ENCODE measurements around the gene AFAP1.

The AFAP1 gene

DNA sequence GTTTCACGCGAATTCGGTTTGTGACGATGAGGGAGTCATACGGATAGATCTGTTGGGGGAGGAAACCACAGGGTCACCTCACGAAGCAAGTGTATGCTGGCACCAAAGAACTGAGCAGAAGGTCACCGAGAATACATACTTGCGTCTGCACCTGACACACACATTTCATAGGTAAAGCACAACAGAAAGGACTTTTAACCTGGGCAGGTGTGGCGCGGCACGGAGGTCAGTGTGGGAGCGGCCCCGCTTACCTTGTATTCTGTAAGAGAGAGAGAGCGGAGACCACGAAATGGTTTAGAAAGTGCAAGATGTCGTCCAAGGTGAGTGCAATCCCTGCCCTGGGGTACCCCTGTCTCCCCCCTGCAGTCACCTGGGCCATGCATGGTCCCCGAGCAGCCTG, 43.6 kb upstream of the AFAP1 start:
- POLR2A ChIA-PET (ENCODE audit: low non-redundant PET): no interaction called here
- TF ChIP-seq, protein P1, sequence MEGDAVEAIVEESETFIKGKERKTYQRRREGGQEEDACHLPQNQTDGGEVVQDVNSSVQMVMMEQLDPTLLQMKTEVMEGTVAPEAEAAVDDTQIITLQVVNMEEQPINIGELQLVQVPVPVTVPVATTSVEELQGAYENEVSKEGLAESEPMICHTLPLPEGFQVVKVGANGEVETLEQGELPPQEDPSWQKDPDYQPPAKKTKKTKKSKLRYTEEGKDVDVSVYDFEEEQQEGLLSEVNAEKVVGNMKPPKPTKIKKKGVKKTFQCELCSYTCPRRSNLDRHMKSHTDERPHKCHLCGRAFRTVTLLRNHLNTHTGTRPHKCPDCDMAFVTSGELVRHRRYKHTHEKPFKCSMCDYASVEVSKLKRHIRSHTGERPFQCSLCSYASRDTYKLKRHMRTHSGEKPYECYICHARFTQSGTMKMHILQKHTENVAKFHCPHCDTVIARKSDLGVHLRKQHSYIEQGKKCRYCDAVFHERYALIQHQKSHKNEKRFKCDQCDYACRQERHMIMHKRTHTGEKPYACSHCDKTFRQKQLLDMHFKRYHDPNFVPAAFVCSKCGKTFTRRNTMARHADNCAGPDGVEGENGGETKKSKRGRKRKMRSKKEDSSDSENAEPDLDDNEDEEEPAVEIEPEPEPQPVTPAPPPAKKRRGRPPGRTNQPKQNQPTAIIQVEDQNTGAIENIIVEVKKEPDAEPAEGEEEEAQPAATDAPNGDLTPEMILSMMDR (conservative IDR thresholded peaks at IDR 0.05; ENCODE audit: low read depth): no peak
- no peak overlapping the region for H3K27ac ChIP-seq
- no peak for DNase-seq (ENCODE audit: low spot score)
- CTCF ChIA-PET: interaction anchor here (0.6 kb wide), 1 partner anchor 213 kb away, joined by 6 read pairs; no protein-coding TSS in a partner anchor

GRCh38 chr4:7981738-7982394, 42.2 kb upstream of the AFAP1 start:
- POLR2A ChIA-PET (ENCODE audit: low non-redundant PET): no interaction called here
- DNase-seq (ENCODE audit: low spot score): no peak
- TF ChIP-seq, protein P1 (conservative IDR thresholded peaks at IDR 0.05; ENCODE audit: low read depth): no peak
- CTCF ChIA-PET: no interaction called here
- H3K27ac ChIP-seq: no peak overlapping the region

- ChIA-PET POLR2A (ENCODE audit: low non-redundant PET) (no interaction called here), CTCF (no interaction called here)
- TF ChIP-seq, protein P1 (conservative IDR thresholded peaks at IDR 0.05; ENCODE audit: low read depth): no peak
- peak; percentile 33 for DNase-seq (ENCODE audit: low spot score)
- no peak overlapping the region for H3K27ac ChIP-seq
Observed at GRCh38 chr4:7980036-7980435, 40.4 kb upstream of the AFAP1 start.

DNA sequence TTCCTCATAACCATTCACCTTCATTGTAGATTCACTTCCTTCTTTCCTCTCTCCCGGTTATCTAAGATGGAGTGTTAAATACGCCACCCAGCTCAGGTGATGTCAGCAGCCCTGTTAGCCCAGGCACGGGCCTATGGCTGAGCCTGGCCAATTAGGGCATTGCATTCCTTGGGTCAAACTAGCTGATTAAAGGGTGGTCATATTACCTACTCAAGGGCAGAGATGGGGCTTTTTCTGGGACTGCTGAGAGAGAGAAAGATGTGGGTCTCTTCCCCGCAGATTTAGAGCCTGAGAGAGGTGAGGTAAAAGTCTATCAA, 39.9 kb upstream of the AFAP1 start:
- ChIA-PET POLR2A (ENCODE audit: low non-redundant PET) (no interaction called here), CTCF (interaction anchor here (0.7 kb wide), 1 partner anchor 69 kb away, joined by 3 read pairs; no protein-coding TSS in a partner anchor)
- H3K27ac ChIP-seq: peak overlapping the region; percentile 94
- DNase-seq (ENCODE audit: low spot score): no peak
- TF ChIP-seq, protein P1 (conservative IDR thresholded peaks at IDR 0.05; ENCODE audit: low read depth): no peak

GRCh38 chr4:7978907-7979651, 39.4 kb upstream of the AFAP1 start:
- DNase-seq (ENCODE audit: low spot score): no peak
- POLR2A ChIA-PET (ENCODE audit: low non-redundant PET): no interaction called here
- peak overlapping the region; percentile 94 for H3K27ac ChIP-seq

GRCh38 chr4:7978489-7978888, 38.8 kb upstream of the AFAP1 start:
- CTCF ChIA-PET: interaction anchor here (0.5 to 0.9 kb wide), 3 partner anchors 13 to 208 kb away, joined by 3 to 6 read pairs (median 3); no protein-coding TSS in a partner anchor
- peak overlapping the region; percentile 94 for H3K27ac ChIP-seq
- TF ChIP-seq, protein P1 (conservative IDR thresholded peaks at IDR 0.05; ENCODE audit: low read depth): no peak
- POLR2A ChIA-PET (ENCODE audit: low non-redundant PET): no interaction called here
- DNase-seq (ENCODE audit: low spot score): peak; percentile 72

More at GRCh38 chr4:7978907-7979651, 39.4 kb upstream of the AFAP1 start:
- CTCF ChIA-PET: interaction anchor here (0.7 kb wide), 1 partner anchor 68 kb away, joined by 3 read pairs; no protein-coding TSS in a partner anchor
- TF ChIP-seq, protein P1 (conservative IDR thresholded peaks at IDR 0.05; ENCODE audit: low read depth): no peak

Data from RWPE1 (cell line).